HFF-Myc (cell line): ENCODE results near the gene PRR14.

Experiments used
- DNase-seq: peaks from one replicate; pipeline ENCODE4 v3.0.0-alpha.2; 2011; ENCODE audit warnings: low read depth; ENCODE audit errors: extremely low read depth
- H3K4me3 ChIP-seq: replicated peaks from 2 replicates; pipeline ENCODE4 v1.5.1; 2011; ENCODE audit warnings: low read depth, mild to moderate bottlenecking, control low read depth, low read length
- TF ChIP-seq, protein P1 (sequence below): IDR thresholded peaks from 2 replicates; pipeline ENCODE4 v1.5.1; 2012; ENCODE audit warnings: mild to moderate bottlenecking, low read depth, low read length, control low read depth; ENCODE audit errors: missing control alignments

The PRR14 gene

DNA sequence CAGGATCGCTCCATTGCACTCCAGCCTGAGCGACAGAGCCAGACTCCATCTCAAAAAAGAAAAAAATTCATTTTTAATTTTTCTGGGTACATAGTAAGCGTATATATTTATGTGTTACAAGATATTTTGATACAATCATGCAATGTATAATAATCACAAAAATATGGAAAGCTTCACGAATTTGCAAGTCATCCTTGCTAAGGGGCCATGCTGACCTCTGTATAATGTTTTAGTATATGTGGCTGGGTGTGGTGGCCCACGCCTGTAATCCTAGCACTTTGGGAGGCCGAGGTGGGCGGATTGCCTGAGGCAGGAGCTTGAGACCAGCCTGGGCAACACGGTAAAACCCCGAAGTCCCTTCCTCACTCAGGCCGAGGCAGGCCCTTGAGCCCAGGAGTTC is 24.4 kb downstream of the PRR14 start:
- no peak for DNase-seq
- TF ChIP-seq, protein P1, sequence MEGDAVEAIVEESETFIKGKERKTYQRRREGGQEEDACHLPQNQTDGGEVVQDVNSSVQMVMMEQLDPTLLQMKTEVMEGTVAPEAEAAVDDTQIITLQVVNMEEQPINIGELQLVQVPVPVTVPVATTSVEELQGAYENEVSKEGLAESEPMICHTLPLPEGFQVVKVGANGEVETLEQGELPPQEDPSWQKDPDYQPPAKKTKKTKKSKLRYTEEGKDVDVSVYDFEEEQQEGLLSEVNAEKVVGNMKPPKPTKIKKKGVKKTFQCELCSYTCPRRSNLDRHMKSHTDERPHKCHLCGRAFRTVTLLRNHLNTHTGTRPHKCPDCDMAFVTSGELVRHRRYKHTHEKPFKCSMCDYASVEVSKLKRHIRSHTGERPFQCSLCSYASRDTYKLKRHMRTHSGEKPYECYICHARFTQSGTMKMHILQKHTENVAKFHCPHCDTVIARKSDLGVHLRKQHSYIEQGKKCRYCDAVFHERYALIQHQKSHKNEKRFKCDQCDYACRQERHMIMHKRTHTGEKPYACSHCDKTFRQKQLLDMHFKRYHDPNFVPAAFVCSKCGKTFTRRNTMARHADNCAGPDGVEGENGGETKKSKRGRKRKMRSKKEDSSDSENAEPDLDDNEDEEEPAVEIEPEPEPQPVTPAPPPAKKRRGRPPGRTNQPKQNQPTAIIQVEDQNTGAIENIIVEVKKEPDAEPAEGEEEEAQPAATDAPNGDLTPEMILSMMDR, result no peak
- no peak overlapping the region for H3K4me3 ChIP-seq

DNA sequence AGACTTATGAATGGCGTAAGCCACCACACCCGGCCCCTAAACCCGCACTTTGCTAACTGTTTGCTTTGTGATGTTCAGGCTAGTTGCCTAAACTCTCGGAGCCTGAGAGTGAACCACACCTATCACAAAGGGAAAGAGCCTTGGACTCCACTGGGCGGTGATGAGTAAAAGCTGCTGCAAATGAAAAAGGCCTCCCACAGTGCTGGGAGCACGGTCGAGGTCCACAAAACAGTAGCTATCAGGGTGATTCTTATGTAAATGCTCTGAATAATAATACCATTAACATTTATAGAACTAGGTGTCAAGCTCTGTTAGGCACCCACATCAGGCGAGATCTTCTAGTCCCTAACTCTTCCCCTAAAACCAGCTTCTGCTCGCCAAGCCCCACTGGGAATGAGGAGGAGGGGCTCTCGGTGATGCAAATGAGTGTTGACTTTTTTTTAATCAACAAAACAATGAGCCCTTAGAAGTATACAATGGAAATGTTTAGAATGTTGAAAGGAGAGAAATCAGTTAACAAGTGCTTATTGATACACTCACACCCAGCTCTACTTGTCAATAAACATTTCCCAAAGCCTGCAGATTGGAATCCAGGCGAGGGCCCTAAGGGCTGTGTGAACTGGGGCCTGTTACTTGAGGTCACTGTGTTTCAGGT is 27.3 kb downstream of the PRR14 start:
- TF ChIP-seq, protein P1, result no peak
- no peak for DNase-seq
- no peak overlapping the region for H3K4me3 ChIP-seq

DNA sequence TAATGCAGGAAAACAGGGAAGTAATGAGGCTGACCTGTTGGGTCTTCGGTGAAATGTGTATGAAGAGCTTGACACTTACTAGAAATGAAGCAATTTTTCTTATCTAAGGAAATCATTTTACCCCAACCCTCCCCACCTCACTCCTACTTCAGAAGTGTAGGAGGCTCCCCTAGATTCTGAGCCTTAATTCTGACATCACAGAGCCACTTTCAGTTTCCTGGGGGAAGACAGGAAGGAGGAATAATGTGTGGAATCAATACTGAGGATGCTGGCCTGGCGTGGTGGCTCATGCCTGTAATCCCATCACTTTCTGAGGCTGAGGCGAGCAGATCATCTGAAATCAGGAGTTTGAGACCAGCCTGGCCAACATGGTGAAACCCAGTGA is 27.8 kb downstream of the PRR14 start:
- H3K4me3 ChIP-seq, result no peak overlapping the region
- no peak for DNase-seq
- TF ChIP-seq, protein P1, result no peak

DNA sequence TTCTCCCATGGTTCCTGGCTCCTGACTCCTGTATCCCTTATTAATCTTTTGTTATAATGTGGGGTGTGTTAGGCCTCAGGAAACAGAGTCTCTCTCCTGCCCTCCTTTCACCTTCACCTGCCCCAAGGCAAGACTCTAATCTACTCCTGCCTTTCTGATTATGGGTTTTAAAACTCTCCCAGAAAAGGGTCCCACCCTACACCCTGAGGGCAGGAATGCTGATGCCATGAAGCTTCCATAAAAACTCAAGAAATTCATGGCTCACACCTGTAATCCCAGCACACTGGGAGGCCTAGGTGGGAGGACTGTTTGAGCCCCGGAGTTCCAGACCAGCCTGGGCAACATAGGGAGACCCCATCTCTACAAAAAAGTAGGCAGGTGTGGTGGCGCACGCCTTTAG is 29.6 kb downstream of the PRR14 start:
- DNase-seq, result no peak
- H3K4me3 ChIP-seq, result no peak overlapping the region
- TF ChIP-seq, protein P1, result no peak

DNA sequence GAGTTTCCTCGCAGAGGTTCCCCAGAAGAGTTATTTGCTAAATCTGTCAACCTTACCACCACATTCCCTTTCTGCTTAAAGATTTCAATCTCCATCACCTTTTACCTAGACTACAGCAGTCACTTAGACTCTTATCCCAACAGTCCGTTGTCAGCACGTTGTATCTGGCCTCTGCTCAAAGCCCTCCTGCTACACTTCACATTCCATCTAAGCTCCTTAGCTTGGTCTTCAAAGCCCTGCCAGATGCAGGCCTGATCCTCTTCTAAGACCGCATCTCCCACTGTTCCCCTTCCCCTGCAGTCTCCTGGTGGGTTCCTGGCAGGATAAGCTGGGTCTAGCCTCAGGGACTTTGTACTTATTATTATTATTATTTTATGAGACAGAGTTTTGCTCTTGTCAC is 37.9 kb downstream of the PRR14 start:
- TF ChIP-seq, protein P1, result no peak
- no peak overlapping the region for H3K4me3 ChIP-seq
- DNase-seq, result no peak

DNA sequence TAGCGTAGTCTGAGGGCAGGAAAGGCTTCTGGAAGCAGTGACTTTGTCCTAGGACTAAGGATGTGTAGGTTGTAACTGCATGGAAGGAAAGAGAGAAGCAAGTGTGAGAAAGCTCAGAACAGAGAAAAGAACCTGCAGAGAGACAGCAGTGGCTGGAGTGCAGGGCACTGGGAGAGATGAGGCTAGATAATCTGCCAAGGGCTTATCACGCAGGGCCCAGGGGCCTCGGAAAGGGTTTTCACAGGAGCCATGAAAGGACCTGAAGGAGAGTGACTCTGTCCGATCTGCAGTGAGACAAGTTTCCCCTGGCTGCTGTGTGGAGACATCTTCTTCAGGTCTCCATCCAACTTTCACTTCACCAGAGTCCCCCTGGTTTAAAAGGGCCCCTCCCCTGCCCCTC is 41.1 kb downstream of the PRR14 start:
- TF ChIP-seq, protein P1, result no peak
- H3K4me3 ChIP-seq, result no peak overlapping the region

More for the DNA sequence above, 41.1 kb downstream of the PRR14 start:
- no peak for DNase-seq
